WTC11 (cell line): Measurements from ENCODE around the gene SUSD4. TPM values are rescaled to one million over a fixed set of nuclear protein-coding genes. Genes with fewer than 3 reads are reported as not detected.

Experiments used
- ATAC-seq: fragments of 200-7000 bp; cut with Tn5 transposase; 2 replicates; pipeline ENCODE4 v1.10.0; 2021; ENCODE audit warnings: mild to moderate bottlenecking, moderate library complexity
- CTCF ChIA-PET: fragments of 300-600 bp; sonication (Branson Sonifier 250); formaldehyde crosslinking; loops from one replicate; lab custom pipeline; 2021; ENCODE audit warnings: antibody characterized with exemption; lab: Charles Lee
- POLR2A ChIA-PET: fragments of 350-600 bp; sonication (Branson Sonifier 250); formaldehyde crosslinking; loops from one replicate; lab custom pipeline; 2021; ENCODE audit warnings: antibody characterized with exemption; lab: Charles Lee
- DNase-seq: peaks from one replicate; pipeline ENCODE4 v3.0.0; 2021; ENCODE audit warnings: low spot score
- H3K27ac Mint-ChIP-seq: 2 replicates; pipeline ENCODE4 v1.8.0; 2021; ENCODE audit warnings: mixed read lengths
- H3K27me3 Mint-ChIP-seq: 2 replicates; pipeline ENCODE4 v1.8.0; 2021; ENCODE audit warnings: low read depth, mild to moderate bottlenecking, moderate library complexity, mixed read lengths
- H3K36me3 Mint-ChIP-seq: 2 replicates; pipeline ENCODE4 v1.8.0; 2021; ENCODE audit warnings: mixed read lengths
- H3K4me1 Mint-ChIP-seq: 2 replicates; pipeline ENCODE4 v1.8.0; 2022; ENCODE audit warnings: mixed read lengths
- H3K4me3 Mint-ChIP-seq: 2 replicates; pipeline ENCODE4 v1.8.0; 2021; ENCODE audit warnings: mild to moderate bottlenecking, moderate library complexity, mixed read lengths
- H3K9me3 Mint-ChIP-seq: 2 replicates; pipeline ENCODE4 v1.8.0; 2021; ENCODE audit warnings: mixed read lengths
- EMX1 ChIP-seq: fragments of 250-450 bp; sonication (Bioruptor Pico); IDR thresholded peaks from 2 replicates; pipeline ENCODE4 v1.8.0; 2021; ENCODE audit warnings: mild to moderate bottlenecking
- ESRRA ChIP-seq: sonication (generic); formaldehyde crosslinking; IDR thresholded peaks from 2 replicates; pipeline ENCODE4 v1.8.1; 2022; ENCODE audit warnings: mild to moderate bottlenecking, missing genetic modification reagents, borderline replicate concordance
- FOXP1 ChIP-seq: sonication (generic); formaldehyde crosslinking; IDR thresholded peaks from 2 replicates; pipeline ENCODE4 v1.8.0; 2022; ENCODE audit warnings: missing genetic modification reagents, mild to moderate bottlenecking, moderate library complexity, borderline replicate concordance
- GTF2I ChIP-seq: fragments of 250-450 bp; sonication (Bioruptor Pico); conservative IDR thresholded peaks from 2 replicates; pipeline ENCODE4 v1.4.0; 2021; ENCODE audit warnings: mild to moderate bottlenecking
- IRF1 ChIP-seq: sonication (generic); formaldehyde crosslinking; IDR thresholded peaks from 2 replicates; pipeline ENCODE4 v1.8.0; 2023; ENCODE audit warnings: missing genetic modification reagents
- NR3C1 ChIP-seq: sonication (generic); formaldehyde crosslinking; conservative IDR thresholded peaks from 2 replicates; pipeline ENCODE4 v1.8.1; 2023; ENCODE audit warnings: low read depth, mild to moderate bottlenecking, missing genetic modification reagents
- SMAD4 ChIP-seq: sonication (generic); formaldehyde crosslinking; IDR thresholded peaks from 2 replicates; pipeline ENCODE4 v1.8.0; 2022; ENCODE audit warnings: mild to moderate bottlenecking, missing genetic modification reagents
- SOX15 ChIP-seq: fragments of 250-450 bp; sonication (Bioruptor Pico); IDR thresholded peaks from 2 replicates; pipeline ENCODE4 v1.9.0; 2021; ENCODE audit warnings: mild to moderate bottlenecking
- SP1 ChIP-seq: sonication (generic); formaldehyde crosslinking; conservative IDR thresholded peaks from 2 replicates; pipeline ENCODE4 v1.8.1; 2022; ENCODE audit warnings: missing genetic modification reagents
- TCF7 ChIP-seq: sonication (generic); formaldehyde crosslinking; IDR thresholded peaks from 2 replicates; pipeline ENCODE4 v1.8.0; 2022; ENCODE audit warnings: mild to moderate bottlenecking, low read depth, missing genetic modification reagents, moderate library complexity
- TEAD4 ChIP-seq: sonication (generic); formaldehyde crosslinking; IDR thresholded peaks from 2 replicates; pipeline ENCODE4 v1.8.0; 2022; ENCODE audit warnings: mild to moderate bottlenecking, missing genetic modification reagents
- ZBTB21 ChIP-seq: sonication (generic); formaldehyde crosslinking; IDR thresholded peaks from 2 replicates; pipeline ENCODE4 v1.8.1; 2023; ENCODE audit warnings: mild to moderate bottlenecking, missing genetic modification reagents, borderline replicate concordance
- ZNF396 ChIP-seq: fragments of 250-450 bp; sonication (Bioruptor Pico); IDR thresholded peaks from 2 replicates; pipeline ENCODE4 v1.8.0; 2021; ENCODE audit warnings: mild to moderate bottlenecking, moderate library complexity, borderline replicate concordance
- total RNA-seq: library from RNA; stranded (reverse); gene quantifications from 3 replicates; pipeline ENCODE4 v1.2.3, GENCODE V29; 2021
- TF ChIP-seq, protein P1 (sequence below): sonication (generic); formaldehyde crosslinking; IDR thresholded peaks from 2 replicates; pipeline ENCODE4 v1.8.0; 2022; ENCODE audit warnings: mild to moderate bottlenecking, missing genetic modification reagents
- TF ChIP-seq, protein P2 (sequence below): sonication (generic); formaldehyde crosslinking; IDR thresholded peaks from 2 replicates; pipeline ENCODE4 v1.8.1; 2023; ENCODE audit warnings: mild to moderate bottlenecking, missing genetic modification reagents
- TF ChIP-seq, protein P3 (sequence below): sonication (generic); formaldehyde crosslinking; IDR thresholded peaks from 2 replicates; pipeline ENCODE4 v1.8.1; 2022; ENCODE audit warnings: missing genetic modification reagents, borderline replicate concordance
- TF ChIP-seq, protein P4 (sequence below): sonication (generic); formaldehyde crosslinking; IDR thresholded peaks from 2 replicates; pipeline ENCODE4 v1.8.0; 2022; ENCODE audit warnings: mild to moderate bottlenecking, missing genetic modification reagents
- TF ChIP-seq, protein P5 (sequence below): sonication (generic); formaldehyde crosslinking; IDR thresholded peaks from 2 replicates; pipeline ENCODE4 v1.8.1; 2022; ENCODE audit warnings: mild to moderate bottlenecking, moderate library complexity, missing genetic modification reagents
- TF ChIP-seq, protein P6 (sequence below): fragments of 250-450 bp; sonication (Bioruptor Pico); IDR thresholded peaks from 2 replicates; pipeline ENCODE4 v1.9.0; 2021; ENCODE audit warnings: mild to moderate bottlenecking
- TF ChIP-seq, protein P7 (sequence below): sonication (generic); formaldehyde crosslinking; IDR thresholded peaks from 2 replicates; pipeline ENCODE4 v1.8.1; 2022; ENCODE audit warnings: low read depth, missing genetic modification reagents, borderline replicate concordance

Gene SUSD4
- total RNA-seq, 1 experiment from 2014 or later = 1.8 TPM

GRCh38 chr1:223189903-223190724 is 173.9 kb downstream of the SUSD4 start:
- H3K27me3 Mint-ChIP-seq = peaks cover 8% of the 10 kb centered on the region; the same call in 1 of the 2 replicates
- H3K4me3 Mint-ChIP-seq = no peak overlapping the region
- ChIA-PET POLR2A (no interaction called here), CTCF (interaction anchor here (1.0 kb wide), 1 partner anchor 56 kb away, joined by 3 read pairs; no protein-coding TSS in a partner anchor)
- ATAC-seq (no peak), DNase-seq (no peak)
- H3K4me1 Mint-ChIP-seq = no peaks in the 10 kb centered on the region
- no peaks in the 10 kb centered on the region for H3K9me3 Mint-ChIP-seq
- TF ChIP-seq, protein P1, sequence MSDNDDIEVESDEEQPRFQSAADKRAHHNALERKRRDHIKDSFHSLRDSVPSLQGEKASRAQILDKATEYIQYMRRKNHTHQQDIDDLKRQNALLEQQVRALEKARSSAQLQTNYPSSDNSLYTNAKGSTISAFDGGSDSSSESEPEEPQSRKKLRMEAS (CRISPR knock-in tag) = no peak
- TF ChIP-seq NR3C1 (CRISPR knock-in tag) (no peak), EMX1 (CRISPR knock-in tag) (no peak), ZBTB21 (CRISPR knock-in tag) (no peak), SOX15 (CRISPR knock-in tag) (no peak)
- TF ChIP-seq, protein P2, sequence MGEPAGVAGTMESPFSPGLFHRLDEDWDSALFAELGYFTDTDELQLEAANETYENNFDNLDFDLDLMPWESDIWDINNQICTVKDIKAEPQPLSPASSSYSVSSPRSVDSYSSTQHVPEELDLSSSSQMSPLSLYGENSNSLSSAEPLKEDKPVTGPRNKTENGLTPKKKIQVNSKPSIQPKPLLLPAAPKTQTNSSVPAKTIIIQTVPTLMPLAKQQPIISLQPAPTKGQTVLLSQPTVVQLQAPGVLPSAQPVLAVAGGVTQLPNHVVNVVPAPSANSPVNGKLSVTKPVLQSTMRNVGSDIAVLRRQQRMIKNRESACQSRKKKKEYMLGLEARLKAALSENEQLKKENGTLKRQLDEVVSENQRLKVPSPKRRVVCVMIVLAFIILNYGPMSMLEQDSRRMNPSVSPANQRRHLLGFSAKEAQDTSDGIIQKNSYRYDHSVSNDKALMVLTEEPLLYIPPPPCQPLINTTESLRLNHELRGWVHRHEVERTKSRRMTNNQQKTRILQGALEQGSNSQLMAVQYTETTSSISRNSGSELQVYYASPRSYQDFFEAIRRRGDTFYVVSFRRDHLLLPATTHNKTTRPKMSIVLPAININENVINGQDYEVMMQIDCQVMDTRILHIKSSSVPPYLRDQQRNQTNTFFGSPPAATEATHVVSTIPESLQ (CRISPR knock-in tag) = no peak
- TF ChIP-seq, protein P3, sequence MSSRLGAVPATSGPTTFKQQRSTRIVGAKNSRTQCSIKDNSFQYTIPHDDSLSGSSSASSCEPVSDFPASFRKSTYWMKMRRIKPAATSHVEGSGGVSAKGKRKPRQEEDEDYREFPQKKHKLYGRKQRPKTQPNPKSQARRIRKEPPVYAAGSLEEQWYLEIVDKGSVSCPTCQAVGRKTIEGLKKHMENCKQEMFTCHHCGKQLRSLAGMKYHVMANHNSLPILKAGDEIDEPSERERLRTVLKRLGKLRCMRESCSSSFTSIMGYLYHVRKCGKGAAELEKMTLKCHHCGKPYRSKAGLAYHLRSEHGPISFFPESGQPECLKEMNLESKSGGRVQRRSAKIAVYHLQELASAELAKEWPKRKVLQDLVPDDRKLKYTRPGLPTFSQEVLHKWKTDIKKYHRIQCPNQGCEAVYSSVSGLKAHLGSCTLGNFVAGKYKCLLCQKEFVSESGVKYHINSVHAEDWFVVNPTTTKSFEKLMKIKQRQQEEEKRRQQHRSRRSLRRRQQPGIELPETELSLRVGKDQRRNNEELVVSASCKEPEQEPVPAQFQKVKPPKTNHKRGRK (CRISPR knock-in tag) = no peak
- H3K36me3 Mint-ChIP-seq = no peaks in the 10 kb centered on the region
- no peak overlapping the region for H3K27ac Mint-ChIP-seq

- Mint-ChIP-seq H3K4me3 (no peak overlapping the region), H3K27me3 (peaks cover 8% of the 10 kb centered on the region; the same call in 1 of the 2 replicates), H3K4me1 (no peaks in the 10 kb centered on the region), H3K9me3 (no peaks in the 10 kb centered on the region), H3K27ac (no peak overlapping the region), H3K36me3 (no peaks in the 10 kb centered on the region)
- ATAC-seq (no peak), DNase-seq (no peak)
- TF ChIP-seq, protein P4, sequence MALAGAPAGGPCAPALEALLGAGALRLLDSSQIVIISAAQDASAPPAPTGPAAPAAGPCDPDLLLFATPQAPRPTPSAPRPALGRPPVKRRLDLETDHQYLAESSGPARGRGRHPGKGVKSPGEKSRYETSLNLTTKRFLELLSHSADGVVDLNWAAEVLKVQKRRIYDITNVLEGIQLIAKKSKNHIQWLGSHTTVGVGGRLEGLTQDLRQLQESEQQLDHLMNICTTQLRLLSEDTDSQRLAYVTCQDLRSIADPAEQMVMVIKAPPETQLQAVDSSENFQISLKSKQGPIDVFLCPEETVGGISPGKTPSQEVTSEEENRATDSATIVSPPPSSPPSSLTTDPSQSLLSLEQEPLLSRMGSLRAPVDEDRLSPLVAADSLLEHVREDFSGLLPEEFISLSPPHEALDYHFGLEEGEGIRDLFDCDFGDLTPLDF (CRISPR knock-in tag) = no peak
- CTCF ChIA-PET = interaction anchor here (1.0 kb wide), 1 partner anchor 56 kb away, joined by 3 read pairs; no protein-coding TSS in a partner anchor
- POLR2A ChIA-PET = no interaction called here
Measured at GRCh38 chr1:223189525-223189902, 174.5 kb downstream of the SUSD4 start.

DNA sequence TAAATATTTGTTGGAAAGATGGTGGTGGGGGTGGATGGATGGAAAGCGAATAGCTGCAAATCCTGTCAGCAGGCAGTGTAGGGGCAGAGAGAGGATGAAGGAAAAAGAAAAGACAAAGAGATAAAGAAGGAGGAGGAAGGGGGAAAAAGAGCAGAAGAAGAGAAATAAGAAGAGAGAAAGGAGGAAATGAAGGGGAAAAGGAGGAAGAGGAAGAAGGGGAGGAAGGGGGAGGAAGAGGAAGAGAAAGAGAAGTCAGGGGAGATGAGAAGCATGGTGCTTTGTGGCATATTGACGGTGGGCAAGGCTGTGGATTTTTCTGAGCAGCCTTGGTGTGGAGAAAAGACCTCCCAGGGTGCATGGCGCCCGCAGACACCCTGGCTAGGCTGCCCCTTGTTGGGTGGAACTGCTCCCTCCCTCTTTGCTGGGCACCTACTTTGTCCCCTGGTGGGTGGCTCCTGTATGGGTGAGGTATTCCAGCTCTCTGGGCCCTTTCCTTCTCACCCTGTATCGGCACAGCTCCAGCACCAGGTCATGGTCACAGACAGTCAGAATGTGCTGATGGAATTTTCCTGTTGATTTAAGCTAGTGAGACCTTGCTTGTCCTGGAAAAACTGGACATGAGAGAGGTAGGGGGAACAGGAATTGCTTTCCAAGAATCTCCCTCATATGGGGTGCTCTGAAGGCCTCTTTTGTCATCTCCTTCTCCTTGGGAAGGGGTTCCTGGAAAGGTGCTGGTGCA is 175.2 kb downstream of the SUSD4 start:
- ChIA-PET POLR2A (no interaction called here), CTCF (no interaction called here)
- DNase-seq (no peak), ATAC-seq (no peak)
- Mint-ChIP-seq H3K27me3 (peaks cover 14% of the 10 kb centered on the region), H3K4me3 (no peak overlapping the region), H3K36me3 (no peaks in the 10 kb centered on the region), H3K4me1 (no peaks in the 10 kb centered on the region), H3K27ac (no peak overlapping the region), H3K9me3 (no peaks in the 10 kb centered on the region)
- no peak for TF ChIP-seq FOXP1
- no peak for TF ChIP-seq ESRRA (CRISPR knock-in tag)
- TF ChIP-seq, protein P5, sequence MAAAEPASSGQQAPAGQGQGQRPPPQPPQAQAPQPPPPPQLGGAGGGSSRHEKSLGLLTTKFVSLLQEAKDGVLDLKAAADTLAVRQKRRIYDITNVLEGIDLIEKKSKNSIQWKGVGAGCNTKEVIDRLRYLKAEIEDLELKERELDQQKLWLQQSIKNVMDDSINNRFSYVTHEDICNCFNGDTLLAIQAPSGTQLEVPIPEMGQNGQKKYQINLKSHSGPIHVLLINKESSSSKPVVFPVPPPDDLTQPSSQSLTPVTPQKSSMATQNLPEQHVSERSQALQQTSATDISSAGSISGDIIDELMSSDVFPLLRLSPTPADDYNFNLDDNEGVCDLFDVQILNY = no peak
- no peak for TF ChIP-seq SP1 (CRISPR knock-in tag)
- TF ChIP-seq TEAD4 = no peak
- TF ChIP-seq, protein P6, sequence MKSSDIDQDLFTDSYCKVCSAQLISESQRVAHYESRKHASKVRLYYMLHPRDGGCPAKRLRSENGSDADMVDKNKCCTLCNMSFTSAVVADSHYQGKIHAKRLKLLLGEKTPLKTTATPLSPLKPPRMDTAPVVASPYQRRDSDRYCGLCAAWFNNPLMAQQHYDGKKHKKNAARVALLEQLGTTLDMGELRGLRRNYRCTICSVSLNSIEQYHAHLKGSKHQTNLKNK (CRISPR knock-in tag) = no peak
- TF ChIP-seq IRF1 (CRISPR knock-in tag) = no peak
- TF ChIP-seq, protein P1 (CRISPR knock-in tag) = no peak
- no peak for TF ChIP-seq GTF2I (CRISPR knock-in tag)
- TF ChIP-seq TCF7 (CRISPR knock-in tag) = no peak
- TF ChIP-seq ZNF396 (CRISPR knock-in tag) = no peak
- no peak for TF ChIP-seq SMAD4
- TF ChIP-seq, protein P7, sequence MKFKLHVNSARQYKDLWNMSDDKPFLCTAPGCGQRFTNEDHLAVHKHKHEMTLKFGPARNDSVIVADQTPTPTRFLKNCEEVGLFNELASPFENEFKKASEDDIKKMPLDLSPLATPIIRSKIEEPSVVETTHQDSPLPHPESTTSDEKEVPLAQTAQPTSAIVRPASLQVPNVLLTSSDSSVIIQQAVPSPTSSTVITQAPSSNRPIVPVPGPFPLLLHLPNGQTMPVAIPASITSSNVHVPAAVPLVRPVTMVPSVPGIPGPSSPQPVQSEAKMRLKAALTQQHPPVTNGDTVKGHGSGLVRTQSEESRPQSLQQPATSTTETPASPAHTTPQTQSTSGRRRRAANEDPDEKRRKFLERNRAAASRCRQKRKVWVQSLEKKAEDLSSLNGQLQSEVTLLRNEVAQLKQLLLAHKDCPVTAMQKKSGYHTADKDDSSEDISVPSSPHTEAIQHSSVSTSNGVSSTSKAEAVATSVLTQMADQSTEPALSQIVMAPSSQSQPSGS (CRISPR knock-in tag) = no peak
